CD4-positive, alpha-beta T cell treated with Interleukin-6 for 4 hours (primary cell): ENCODE measurements around the gene SDHAF1.

ENCODE experiments used
- DNase-seq: peaks from one replicate; pipeline ENCODE4 v3.0.0-alpha.2; 2020; ENCODE audit warnings: mixed read lengths

SDHAF1 gene

GRCh38 chr19:35987571-35987896, 7.5 kb upstream of the SDHAF1 start:
- no peak for DNase-seq

- DNase-seq, result no peak
Observed at GRCh38 chr19:35988824-35989223, 6.2 kb upstream of the SDHAF1 start.

DNA sequence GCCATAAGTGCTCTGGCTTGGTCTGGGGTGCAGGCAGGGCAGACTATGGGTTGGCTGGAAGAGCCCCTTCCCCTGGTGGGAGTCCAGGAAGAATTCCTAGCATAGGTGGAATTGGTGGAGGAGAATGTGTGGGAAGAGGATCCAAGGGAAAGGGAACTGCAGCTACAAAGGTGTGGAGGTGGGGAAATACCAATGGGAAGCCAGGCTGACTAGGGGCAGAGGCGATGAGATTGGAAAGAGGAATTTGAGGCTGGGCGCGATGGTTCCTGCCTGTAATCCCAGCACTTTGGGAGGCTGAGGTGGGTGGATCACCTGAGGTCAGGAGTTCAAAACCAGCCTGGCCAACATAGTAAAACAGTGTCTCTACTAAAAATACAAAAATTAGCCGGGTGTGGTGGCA, 4.8 kb upstream of the SDHAF1 start:
- no peak for DNase-seq

DNA sequence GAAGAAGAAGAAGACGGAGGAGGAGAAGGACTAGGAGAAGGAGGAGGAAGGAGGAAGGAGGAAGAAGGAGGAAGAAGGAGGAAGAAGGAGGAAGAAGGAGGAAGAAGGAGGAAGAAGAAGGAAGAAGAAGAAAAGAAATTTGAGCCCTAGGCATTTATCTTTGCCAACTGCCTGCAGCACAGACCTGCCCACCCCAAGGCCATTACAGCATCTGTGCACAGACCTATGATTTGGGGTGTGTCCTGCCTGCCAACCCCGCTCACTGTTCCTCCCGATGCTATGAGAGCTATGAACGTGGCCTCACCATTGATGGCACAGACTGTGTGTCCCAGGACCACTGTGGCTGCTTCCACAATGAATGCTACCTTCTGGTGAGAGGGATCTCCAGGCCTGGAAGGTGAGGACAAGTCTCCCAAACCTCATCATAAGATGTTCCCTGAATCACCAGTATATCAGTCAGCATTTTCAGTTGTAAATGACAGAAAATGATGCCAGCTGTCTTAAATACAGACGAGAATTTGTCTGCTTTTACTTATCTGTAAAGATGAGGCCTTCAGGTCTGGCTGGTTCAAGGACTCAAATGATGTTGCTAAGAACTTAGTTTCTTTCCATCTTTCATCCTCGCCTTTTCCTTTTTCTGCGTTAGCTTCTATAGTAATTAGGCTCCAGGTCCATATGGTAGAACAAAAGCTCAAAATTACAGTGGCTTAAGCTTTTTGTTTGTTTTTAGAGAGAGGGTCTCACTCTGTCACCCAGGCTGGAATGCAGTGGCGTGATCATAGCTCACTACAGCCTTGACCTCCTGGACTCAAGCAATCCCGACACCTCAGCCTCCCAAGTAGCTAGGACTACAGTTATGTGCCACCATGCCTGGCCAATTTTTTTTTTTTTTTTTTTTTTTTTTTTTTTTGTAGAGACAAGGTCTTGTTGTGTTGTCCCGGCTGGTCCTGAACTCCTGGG, 3.9 kb upstream of the SDHAF1 start:
- no peak for DNase-seq

GRCh38 chr19:35991731-35992450, 3.1 kb upstream of the SDHAF1 start:
- no peak for DNase-seq

DNA sequence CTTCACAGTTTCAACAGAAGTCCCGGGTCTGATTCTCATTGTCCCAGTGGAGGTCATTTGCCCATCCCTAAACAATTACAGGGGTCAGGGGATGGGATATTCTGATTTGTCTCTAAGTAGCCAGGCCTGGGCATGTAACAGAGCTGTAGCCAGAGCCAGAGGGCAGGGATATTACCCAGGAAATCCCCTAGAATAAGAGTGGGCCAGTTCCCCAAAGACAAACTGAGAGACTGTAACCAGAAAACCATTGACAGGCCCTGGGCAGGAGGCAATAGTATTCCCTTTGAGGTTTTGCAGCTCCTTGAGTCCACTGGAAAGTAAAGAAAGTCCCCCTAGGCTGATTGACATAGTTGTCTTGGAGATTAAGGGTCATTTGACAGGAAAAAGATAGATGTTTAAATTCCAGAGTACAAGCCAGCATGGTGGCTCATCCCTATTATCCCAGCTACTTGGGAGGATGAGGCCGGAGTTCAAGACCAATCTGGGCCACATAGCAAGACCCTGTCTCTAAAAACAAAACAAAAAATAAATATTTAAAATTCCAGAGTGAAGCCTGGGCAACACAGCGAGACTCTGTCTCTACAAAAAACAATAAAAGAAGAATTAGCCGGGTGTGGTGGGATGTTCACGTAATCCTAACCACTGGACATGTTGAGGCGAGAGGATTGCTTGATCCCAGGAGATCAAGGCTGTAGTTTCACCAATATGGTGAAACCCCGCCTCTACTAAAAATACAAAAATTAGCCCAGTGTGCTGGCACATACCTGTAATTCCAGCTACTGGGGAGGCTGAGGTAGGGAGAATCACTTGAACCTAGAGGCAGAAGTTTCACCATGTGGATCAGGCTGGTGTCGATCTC, 1.9 kb upstream of the SDHAF1 start:
- no peak for DNase-seq

GRCh38 chr19:35993923-35994598, 927 bp upstream of the SDHAF1 start:
- DNase-seq, result no peak

GRCh38 chr19:35996777-35997176, 1.8 kb downstream of the SDHAF1 start:
- DNase-seq, result no peak

DNA sequence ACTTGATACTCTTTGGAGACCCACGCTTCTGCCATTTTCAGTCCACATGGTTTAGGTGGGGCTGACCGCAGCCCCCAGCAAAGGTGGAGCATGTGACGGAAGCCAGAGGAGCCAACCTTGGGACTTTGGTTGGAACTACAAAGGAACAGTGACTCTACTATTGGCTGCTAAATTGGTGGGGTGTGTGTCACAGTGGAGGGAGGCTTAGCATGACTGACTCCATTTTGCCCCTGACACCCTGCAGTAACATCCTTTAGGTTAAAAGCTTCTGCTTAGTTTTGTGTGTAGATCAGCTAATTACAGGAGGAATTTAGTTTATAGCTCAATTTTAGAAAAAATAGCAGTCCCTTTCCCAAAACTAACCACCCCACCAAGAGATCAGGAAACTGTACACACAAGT, 6.6 kb downstream of the SDHAF1 start:
- DNase-seq, result no peak

DNA sequence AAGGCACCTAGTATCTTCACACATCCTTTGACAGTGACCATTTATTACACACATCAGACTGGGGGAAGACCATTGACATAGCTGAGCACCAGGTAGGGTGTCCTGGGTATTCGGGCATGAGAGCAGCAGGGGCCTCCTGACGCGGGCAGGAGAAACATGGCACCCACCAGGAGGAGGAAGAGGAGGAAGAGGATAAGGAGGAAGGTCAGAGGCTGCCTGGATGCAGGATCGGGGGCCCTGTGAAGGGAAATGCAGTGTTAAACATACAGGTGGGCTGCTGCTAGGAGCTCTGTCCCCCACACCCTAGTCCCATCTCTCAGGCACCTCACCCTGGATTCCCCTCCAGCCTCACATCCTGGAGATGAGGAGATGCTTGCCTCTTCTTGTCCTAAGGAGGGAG, 8.3 kb downstream of the SDHAF1 start:
- no peak for DNase-seq

- DNase-seq, result no peak
Observed at GRCh38 chr19:36006955-36007354, 12.0 kb downstream of the SDHAF1 start.

DNA sequence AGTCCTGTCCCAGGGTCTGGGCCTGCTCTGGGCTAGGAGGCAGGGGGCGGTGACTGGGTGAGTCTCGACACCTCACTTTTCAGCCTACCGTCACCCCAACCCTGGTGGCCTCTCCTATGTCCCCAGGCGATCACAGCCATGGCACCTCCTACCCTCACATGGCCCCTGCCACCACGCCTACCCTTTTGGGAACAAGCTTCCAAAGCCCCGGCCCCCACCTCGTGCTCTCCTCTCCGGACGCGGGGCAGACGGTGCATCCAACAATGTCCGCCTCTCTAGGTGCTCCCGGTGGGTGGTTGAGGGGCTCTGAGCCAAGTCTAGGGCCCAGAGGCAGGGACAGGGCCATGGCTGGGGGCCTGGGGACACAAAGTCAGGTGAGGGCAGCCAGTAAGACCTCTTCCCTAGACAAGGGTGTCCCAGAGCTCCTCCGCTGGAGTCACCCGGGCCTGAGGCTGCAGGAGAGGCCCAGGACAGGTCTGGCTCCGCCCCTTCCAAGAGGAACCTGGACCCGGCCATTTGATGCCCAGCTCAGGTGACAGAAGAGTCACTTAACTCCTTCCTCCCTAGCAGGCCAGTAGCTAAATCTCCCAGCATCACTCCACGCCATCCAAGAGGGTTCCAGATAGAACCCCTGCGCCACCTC, 13.5 kb downstream of the SDHAF1 start, which contains the start of gene SYNE4:
Gene SYNE4 (minus strand): TSS at position 478 of the 643 bp plus-strand sequence. CDS start 132 bp downstream, at position 346.
- no peak for DNase-seq

GRCh38 chr19:36009220-36009619, 14.2 kb downstream of the SDHAF1 start:
- DNase-seq, result peak; percentile 64

GRCh38 chr19:36009633-36010379, 14.8 kb downstream of the SDHAF1 start:
- DNase-seq, result no peak

DNA sequence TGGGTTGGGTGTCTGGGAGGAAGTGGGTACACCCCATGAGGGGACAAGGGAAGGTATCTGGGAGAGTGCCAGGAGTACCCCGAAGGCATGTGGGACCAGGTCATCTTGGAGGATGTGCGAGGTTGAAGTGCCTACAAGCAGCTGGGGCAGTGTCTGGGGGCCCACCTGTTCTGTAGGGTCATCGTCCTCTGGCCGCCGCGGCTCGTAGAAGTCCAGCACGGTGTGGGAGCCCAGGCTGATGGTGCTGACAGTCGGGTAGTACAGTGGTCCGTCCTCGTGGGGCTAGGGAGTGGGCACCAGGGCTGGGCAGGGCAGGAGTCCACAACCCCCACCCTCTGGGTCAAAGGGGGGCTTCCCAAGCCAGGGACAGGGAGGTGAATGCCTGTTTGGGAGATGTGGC, 15.4 kb downstream of the SDHAF1 start:
- no peak for DNase-seq

DNA sequence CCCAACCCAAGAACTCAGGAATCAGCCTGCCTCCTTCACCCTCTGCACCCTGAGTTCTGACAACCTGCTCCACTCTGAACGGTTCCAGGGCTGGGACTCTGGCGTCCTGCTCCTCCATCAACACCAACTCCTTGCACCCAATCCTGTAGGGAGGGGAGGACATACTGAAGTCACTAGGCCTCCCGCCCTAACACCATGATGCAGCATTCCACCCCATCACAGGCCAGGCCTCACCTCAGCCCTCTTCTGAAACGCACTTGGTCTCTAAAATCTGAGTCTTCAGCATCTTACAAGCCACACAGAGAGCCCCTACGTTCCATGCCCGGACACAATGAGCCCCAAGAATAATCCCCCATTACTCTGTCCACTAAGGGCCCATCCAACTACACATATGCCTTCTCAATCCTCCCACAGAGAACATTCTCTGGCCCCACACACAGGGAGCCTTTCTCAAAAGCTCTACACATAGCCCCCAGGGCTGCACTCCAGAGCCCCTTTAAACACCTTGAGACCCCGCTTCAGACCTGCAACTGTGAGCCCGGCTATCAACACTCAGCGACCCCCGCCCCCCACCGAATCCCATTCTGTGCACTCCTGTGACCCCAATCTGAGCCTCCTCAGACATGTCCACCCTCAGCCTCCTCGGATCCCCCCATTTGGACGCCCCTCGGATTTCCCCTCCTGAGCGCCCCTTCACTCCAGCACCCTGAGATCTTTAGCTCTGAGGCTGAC, 18.5 kb downstream of the SDHAF1 start:
- DNase-seq, result no peak

DNA sequence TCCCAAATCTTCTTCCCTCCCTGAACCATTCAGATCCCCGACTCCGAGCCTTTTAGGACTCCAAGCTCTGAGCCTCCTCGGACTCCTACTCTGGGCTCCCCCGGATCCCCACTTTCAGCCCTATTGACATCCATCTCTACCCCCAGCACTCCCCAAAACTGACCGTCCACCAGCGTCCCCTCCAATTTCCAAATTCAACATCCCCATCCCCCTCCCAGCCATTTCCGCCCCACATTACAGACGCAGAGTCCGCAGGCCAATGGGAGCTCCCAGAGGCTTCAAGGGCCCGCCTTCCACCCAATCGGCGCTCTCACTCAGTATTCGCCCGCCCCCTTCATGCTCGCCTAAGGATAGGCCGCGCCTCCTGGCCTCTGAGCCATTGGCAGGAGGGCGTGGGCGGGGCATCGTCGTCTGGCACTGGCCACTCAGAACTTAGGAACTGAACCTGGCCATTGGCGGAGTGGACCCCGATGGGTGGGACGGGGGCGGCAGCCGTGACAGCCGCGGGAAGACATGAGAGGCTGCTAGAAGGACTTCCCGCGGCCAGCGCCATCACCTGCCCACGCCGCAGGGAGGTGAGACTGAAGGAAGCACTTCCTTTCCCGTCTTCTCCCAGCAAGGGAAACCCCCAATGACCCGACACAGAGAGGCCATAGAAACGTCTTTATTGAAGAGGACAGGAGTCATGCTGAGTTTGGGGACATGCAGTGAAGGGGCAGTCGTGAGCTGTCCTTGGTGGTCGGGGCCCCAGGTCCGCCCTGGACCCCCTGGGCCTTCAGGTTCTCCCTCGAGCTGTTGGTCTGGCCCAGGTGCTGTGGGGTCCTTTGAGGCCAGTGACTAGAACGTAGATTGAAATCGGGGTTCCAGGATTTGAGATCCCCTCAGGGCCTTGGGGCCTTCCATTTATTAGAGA, 19.3 kb downstream of the SDHAF1 start, which contains the start of gene ALKBH6:
Gene ALKBH6 (minus strand): TSS at position 202 of the 913 bp plus-strand sequence. CDS start 816 bp downstream, outside the sequence.
- peak; percentile 100 for DNase-seq

- no peak for DNase-seq
Observed at GRCh38 chr19:36019061-36019670, 24.2 kb downstream of the SDHAF1 start.

DNA sequence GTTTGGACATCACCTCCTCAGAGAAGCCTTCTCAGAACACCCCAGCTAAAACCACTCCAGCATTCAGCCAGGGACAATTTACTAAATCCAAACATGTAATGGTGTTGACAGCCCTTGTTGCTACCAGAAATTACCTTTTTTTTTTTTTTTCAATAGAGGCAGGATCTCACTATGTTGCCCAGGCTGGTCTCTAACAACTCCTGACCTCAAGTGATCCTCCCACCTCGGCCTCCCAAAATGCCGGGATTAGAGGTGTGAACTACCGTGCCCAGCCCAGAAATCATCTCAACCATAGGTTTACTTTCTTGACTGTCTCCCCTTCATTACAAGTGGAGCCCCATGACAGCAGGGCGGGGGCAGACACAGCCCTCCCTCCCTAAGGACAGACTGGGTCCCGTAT, 28.4 kb downstream of the SDHAF1 start:
- DNase-seq, result no peak
